T-helper 1 cell (primary cell): ENCODE results near the gene CTBP1.

Experiments
- DNase-seq, 5 donors: peaks; one replicate each; pipeline ENCODE4 v3.0.0-alpha.2; 2012 to 2020

CTBP1 gene

GRCh38 chr4:1172971-1173757, 75.8 kb downstream of the CTBP1 start:
- no peak for DNase-seq

DNA sequence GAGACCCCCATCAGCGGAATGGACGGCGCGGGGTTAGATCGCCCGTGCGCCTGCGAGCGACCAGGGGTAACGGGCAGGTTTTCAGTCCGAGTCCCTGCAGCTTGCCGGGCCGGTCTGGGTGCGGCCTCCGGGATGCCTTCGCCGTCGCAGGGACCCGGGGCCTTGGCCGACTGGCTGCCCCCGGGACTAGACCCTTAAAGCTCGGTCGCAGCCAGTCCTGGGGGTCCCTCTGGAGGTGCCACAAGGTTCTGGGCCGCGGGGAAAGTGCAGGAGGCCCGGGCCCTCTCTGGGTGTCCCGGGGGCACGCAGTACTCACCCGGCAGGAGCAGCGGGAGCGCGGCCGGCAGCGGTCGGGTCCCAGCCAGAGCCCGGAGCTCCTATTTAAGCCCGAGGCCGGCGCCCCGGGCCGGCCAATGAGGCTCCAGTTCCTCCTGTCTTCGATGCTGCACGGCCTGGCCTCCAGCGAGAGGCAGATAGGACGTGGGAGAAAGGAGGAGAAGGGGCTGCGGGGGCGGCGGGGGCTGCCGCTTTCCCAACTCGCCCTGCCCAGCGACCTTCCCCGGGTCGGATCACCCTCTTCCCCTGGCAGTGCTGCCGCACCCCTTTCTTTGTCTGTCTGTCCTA, 76.6 kb downstream of the CTBP1 start, which contains the start of gene SPON2:
SPON2 (minus strand) TSS at position 356 of the 624 bp plus-strand sequence.
- no peak for DNase-seq

DNA sequence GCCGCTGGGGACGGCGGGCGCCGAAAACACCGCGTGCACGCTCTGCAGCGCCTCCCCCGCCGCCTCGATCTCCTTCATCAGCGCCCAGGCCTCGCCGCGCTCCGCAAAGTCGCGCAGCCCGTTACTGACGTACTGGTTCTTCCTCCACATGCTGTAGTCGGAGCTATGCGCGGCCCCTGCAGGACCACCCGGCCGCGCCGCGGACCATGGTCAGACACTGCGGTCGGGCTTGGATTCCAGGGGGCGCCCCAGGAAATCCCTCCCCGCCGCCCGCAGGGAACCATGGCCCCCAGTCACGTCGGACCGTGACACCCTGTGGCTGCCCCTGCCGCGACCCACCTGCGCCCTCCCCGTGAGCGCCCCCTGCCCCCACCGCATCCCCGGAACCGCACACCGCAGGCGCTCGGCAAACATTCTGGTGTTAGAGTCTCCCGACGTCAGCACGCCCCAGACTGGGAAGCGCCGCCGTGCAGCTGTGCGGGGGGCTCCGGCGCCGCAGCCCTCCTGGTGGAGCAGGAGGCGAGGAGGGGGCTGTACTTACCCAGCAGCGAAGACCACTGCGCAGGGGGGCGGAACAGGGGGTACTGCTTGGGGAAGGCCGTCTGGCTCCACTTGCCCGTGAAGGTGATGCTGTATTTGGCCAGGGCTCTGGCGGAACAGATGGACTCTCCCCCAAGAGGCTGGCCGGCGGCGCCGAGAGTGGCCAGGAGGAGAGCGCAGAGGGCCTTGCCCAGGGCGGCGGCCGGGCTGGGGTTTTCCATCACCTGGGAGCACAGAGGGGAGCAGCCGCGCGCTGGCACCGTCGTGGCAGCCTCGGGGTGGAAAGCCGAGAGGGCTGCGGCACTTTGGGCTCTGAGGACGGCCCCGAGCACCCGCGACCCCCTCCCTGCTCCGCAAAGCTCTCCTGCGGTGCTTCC, 77.4 kb downstream of the CTBP1 start:
- DNase-seq, result peak in 4 of 5 donors; percentile 38 to 59 (median 52)

DNA sequence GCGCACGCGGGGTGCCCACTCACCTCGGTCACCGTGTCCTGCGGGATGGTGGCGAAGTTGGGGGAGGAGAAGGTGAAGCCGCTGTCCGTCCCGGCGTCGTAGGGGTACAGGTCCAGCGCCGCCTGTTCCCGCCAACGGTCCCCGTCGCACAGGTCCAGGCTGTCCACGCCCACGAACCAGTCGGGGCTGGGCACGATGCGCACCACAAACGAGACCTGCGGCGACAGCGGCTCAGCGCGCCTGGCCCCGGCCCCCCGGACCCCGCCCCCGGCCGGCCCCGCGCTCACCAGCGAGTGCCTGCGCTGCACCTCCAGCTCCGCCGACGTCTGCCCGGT, 78.0 kb downstream of the CTBP1 start:
- no peak for DNase-seq

DNA sequence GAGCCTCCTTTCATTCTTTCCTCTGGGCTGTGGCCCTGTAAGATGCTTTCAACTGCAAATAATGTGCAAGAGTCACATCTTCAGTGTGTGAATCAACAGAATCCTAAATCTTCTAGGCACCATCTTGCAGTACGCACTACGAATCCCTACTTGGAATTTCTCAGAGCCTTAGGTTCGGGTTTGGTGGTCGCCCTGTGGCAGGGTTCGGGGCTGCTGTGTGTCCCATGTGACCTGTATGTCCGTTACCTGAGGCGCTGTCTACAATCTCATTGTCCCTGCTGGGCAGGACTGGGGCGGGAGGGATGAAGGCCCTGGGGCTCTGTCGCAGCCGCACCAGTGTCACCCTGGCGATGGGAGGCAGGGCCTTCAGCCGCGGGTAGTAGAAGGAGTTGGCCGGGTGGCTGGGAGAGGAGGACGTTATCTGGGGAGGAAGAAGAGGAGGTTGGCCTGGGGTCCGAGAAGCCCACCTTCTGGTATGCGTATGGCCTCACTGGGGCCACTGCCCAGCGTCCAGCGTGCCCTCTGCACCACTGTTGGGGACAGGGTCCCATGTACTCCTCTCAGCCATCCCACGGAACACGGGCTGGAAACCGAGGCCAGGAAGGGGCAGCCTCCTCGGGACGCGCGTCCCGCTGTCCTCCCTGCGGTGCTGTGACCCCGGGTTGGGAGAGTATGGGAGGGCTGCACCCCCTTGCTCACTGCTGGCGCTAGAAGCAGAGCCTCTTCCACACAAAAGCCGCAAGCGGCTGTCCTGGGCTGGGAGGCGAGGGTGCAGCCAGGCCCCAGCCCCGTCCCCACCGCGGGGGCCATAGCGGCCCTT, 78.6 kb downstream of the CTBP1 start:
- no peak for DNase-seq

GRCh38 chr4:1169691-1170096, 79.2 kb downstream of the CTBP1 start:
- DNase-seq, result no peak

DNA sequence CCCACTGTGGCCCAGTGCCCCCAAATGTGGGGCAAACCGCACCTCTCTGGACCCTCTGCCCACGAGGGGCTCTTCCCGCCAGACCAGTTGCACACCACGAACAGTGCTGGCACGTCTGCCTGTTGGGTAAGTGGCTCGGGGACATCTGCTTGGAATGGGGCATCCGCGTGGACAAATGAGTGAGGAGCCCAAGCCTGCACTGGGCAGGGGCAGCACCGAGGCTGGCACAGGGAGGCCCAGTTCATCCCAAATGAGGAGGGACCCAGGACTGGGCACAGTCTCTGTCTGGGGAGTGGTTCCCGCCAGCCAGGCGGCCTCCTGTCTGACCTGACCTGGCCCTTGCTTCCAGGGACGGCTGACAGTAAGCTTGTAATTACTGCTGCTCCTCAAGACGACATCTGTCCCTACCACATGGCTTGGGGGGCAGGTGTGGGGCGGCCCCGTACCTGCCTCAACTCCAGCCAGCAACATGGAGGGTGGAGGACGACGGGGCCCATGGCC, 79.7 kb downstream of the CTBP1 start:
- DNase-seq, result no peak

DNA sequence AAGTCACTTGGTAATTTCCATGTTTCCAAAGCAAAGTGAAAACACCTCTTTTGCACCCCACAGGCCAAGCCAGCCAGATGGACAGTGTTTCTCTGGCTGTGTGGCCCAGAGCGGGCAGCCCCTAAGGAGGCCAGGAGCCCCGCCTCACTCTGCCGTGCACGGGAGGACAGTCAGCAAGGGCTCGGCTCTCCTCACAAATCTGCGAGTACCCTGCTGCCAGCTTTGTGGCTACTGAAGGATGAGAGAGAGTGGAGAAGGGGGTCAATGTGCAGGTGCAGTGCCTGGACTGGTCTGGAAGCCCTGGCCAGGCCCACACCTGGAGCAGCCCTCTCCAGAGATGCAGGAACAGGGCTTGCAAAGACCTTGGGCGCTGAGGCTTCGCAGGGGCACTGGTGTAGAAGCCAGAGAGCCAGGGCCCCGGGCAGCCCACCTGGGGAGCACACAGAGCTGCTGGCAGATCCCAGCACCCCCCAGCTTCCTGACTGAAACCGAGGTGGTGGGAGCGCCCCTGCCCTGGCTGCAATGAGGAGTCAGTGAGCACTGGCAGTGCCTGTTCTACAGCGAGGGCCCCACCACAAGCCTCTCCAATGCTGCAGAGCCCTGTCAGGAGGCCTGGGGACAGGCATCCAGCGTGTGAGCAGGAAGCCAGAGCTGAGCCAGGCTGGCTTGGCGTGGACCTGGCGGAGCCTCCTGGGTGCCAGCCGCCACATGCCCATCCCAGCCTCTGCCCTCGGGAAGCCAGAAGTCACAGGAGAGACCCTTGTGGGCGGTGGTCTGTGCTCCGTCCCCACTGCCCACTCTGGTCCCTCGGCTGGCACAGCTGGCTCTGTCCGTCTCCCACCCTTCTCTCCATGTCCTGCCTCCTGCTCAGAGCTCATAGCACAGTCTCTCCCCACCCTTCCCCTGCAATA, 80.5 kb downstream of the CTBP1 start:
- DNase-seq, result no peak

DNA sequence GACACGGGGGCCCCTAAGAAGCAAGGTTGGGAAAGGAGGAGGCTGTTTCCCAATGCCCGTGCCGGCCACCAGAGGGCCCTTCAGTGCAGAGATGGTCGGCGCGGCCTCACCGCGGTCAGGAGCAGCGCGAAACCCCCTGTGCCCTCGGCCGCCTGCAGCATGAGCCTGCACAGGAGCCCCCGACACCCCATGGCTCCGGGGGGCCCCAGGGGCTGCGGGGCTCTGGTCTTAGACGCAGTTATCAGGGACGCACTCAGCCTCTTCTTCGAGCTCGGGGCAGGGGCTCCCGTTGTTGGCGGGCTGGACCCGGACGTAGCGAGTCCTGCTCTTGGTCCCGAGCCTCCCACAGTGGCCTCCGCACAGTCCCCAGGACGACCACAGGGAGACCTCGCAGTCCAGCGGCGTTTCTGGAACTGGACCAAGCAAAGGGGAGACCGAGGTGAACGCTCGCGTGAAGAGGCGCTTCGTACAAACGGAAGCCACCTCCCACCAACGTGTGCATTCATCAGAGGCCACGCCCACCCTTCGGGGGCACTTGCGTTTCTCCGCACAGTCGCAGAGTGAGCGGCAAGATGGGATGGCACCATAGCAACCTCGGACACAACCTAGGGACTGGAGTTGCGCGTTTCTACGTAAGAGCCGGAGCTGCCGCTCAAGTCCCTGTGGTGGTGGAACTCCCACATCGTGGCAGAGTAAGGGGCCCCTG, 81.5 kb downstream of the CTBP1 start:
- DNase-seq, result peak; percentile 74 to 91 (median 81)

DNA sequence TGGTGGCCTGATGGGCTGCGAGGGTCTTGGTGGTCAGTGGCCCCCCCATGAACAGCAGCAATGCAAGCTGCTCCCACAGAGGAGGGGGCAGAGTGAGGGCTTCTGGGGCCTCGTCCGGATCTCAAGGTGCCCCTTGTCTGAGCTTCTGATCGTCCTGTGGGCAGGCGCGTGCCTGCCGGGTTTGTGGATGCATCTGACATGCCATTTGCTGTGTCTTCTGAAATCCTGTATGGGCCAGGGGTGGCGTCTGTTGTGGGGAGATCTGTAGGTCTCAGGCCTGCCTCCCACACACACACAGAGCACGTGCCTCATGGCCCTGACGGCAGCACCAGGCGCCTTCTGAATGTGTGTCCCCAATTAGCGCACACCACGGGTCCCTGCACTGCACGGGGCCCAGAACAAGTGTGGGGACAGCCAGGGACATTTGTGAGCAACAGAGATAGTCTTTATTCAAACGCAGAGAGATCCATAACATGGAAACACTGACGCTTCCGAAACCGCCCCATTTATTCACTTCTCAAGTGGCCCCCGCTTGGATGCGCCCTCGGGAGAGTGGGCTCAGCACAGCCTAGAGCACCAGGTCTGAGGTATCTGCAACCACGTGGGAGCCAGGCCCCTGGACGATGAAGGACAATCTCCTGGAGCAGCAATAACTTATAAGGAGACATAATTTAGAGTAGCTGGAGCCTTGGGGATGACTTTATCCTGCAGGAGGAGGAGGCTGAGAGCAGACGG, 82.3 kb downstream of the CTBP1 start:
- DNase-seq, result no peak

DNA sequence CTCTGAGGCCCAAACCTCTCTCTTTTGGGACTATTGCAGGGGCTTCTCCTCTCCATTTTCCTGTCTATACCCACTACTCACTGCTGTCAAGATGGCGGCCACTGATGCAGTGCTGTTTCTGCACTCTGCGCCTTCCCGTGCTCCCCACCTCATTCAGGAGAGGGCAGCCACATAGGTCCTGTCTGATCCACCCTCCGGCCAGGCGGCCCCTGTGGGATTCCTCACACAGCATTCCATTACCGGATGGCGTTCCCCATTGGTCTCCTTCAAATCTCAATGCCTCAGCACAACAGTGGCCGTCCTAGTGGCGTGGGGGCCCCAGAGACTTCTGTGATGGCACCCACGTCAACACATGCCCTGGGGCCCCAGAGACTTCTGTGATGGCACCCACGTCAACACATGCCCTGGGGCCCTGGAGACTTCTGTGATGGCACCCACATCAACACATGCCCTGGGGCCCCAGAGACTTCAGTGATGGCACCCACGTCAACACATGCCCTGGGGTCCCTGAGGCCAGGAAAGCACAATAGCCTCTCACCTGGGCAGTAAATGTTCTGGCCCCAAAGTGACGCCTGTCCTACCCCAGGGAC, 83.9 kb downstream of the CTBP1 start:
- no peak for DNase-seq

GRCh38 chr4:1164444-1164843, 84.5 kb downstream of the CTBP1 start:
- DNase-seq, result no peak

GRCh38 chr4:1164040-1164439, 84.9 kb downstream of the CTBP1 start:
- DNase-seq, result no peak
